ENCODE measurements around the gene PSTPIP2.
"Not testable (repeated sequence)": the region's sequence is repeated elsewhere in the genome, so short reads cannot be mapped to it uniquely, and the experiment has no call there.

DNA sequence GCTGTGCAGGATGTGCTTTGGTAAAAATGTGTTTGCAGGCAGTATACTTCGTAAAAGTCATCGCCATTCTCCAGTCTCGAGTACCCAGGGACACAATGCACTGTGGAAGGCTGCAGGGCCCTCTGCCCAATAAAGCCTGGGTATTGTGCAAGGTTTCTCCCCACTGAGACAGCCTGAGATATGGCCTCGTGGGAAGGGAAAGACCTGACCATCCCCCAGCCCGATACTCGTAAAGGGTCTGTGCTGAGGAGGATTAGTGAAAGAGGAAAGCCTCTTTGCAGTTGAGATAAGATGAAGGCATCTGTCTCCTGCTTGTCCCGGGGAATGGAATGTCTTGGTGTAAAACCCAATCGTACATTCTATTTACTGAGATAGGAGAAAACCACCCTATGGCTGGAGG is 16.4 kb upstream of the PSTPIP2 start:
- TF ChIP-seq CTCF (IDR thresholded peaks at IDR 0.05); FOXP4 (CRISPR knock-in tag; IDR thresholded peaks at IDR 0.05); ZNF263 (CRISPR knock-in tag; IDR thresholded peaks at IDR 0.05; ENCODE audit: low read depth); MYBL2 (CRISPR knock-in tag; IDR thresholded peaks at IDR 0.05); SP1 (CRISPR knock-in tag; conservative IDR thresholded peaks at IDR 0.05); ELF4 (CRISPR knock-in tag; IDR thresholded peaks at IDR 0.05; ENCODE audit: low read depth); TP53 (CRISPR knock-in tag; IDR thresholded peaks at IDR 0.05); ZNF138 (CRISPR knock-in tag; conservative IDR thresholded peaks at IDR 0.05); TCF7 (CRISPR knock-in tag; IDR thresholded peaks at IDR 0.05; ENCODE audit: low read depth); SMAD3 (CRISPR knock-in tag; IDR thresholded peaks at IDR 0.05; ENCODE audit: borderline replicate concordance): not testable (repeated sequence)
- TF ChIP-seq, protein P1, sequence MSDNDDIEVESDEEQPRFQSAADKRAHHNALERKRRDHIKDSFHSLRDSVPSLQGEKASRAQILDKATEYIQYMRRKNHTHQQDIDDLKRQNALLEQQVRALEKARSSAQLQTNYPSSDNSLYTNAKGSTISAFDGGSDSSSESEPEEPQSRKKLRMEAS (CRISPR knock-in tag; IDR thresholded peaks at IDR 0.05), result not testable (repeated sequence)
